Tibial nerve (tissue), 4 donors: ENCODE measurements around the gene ARHGEF17.

Source experiments
- EP300 ChIP-seq, 2 donors: sonication (generic); formaldehyde crosslinking; IDR thresholded peaks; one replicate each; pipeline ENCODE4 v1.6.1; 2017; ENCODE audit warnings: antibody characterized with exemption in 2 of 2, mild to moderate bottlenecking in 1 of 2
- POLR2A ChIP-seq, 2 donors: fragments of 450-650 bp; IDR thresholded peaks; one replicate each; pipeline ENCODE4 v1.6.1; 2017; ENCODE audit warnings: antibody characterized with exemption in 2 of 2, mild to moderate bottlenecking in 2 of 2, moderate library complexity in 2 of 2
- TF ChIP-seq, protein P1 (sequence below), 5 experiments: fragments of 200-600 bp in 3 of 5; fragments of 450-650 bp in 2 of 5; sonication (generic) in 3 of 5; IDR thresholded peaks; one replicate each; pipeline ENCODE4 v1.5.1; 2016 to 2019; ENCODE audit warnings: antibody characterized with exemption in 5 of 5, mild to moderate bottlenecking in 3 of 5, moderate library complexity in 2 of 5

DNA sequence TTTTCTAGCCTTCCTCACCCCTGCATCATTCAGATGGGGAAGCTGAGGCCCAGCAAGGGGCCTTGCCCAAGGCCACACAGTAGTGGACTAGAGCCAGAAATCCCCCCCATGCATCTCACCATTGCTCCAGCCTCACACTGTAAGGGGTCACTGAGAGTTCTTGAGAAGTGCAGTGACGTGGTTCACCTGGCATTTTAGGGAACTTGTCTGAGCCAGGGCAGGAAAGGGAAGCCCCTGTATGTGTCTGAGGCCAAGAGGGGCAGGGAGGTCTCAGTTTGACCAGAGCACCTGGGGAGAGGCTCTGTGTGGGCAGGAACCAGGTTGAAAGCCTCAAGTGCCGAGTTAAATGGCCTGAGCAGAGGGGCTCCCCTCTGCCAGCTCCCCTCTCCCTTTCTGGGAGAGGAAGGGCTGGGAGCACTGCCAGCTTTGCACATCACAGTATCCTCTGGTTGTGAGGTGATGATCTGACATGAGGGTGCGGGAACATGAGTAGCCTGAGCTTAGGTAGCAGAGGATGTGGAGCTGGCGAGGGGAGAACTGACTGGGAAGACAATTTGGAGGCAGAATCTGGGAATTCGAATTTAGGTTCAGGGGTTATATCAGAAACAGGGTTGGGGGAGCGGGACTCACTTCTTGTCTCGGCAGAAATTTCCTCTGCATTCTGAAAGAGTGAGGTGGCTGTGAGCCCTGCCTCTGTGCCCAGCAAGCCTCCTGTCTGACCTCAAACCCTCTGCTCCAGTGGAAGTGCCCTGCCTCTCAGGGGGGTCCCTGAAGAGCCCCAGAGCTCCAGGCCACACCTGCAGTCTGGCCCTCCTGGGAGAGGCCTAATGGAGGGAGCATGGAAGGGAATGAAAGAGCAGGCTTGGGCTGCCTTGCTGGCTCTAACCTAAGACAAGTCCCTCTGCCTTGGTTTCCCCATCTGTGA lies 14.6 kb downstream of the ARHGEF17 start:
- TF ChIP-seq, protein P1, sequence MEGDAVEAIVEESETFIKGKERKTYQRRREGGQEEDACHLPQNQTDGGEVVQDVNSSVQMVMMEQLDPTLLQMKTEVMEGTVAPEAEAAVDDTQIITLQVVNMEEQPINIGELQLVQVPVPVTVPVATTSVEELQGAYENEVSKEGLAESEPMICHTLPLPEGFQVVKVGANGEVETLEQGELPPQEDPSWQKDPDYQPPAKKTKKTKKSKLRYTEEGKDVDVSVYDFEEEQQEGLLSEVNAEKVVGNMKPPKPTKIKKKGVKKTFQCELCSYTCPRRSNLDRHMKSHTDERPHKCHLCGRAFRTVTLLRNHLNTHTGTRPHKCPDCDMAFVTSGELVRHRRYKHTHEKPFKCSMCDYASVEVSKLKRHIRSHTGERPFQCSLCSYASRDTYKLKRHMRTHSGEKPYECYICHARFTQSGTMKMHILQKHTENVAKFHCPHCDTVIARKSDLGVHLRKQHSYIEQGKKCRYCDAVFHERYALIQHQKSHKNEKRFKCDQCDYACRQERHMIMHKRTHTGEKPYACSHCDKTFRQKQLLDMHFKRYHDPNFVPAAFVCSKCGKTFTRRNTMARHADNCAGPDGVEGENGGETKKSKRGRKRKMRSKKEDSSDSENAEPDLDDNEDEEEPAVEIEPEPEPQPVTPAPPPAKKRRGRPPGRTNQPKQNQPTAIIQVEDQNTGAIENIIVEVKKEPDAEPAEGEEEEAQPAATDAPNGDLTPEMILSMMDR (IDR thresholded peaks at IDR 0.05) = no peak
- TF ChIP-seq POLR2A (IDR thresholded peaks at IDR 0.05) (no peak), EP300 (IDR thresholded peaks at IDR 0.05) (no peak)
